ENCODE data around the gene VAC14. TPM values are rescaled to one million over a fixed set of nuclear protein-coding genes. Genes with fewer than 3 reads are reported as not detected.

Gene VAC14
- total and polyA plus RNA-seq, 2 of the 8 experiments (the other 6 are each of a cell fraction or from before 2014, with no cell fraction given), result 56.0 to 108 TPM

- TF ChIP-seq CTCF (IDR thresholded peaks at IDR 0.05; ENCODE audit: control extremely low read depth in 1 of 3, insufficient read depth in 1 of 3, low read depth in 1 of 3, low read length in 3 of 3), result no peak
- TF ChIP-seq HDAC2 (IDR thresholded peaks at IDR 0.05; ENCODE audit: borderline replicate concordance in 1 of 2, low read depth in 2 of 2, low read length in 2 of 2), result no peak
- TF ChIP-seq GABPA (IDR thresholded peaks at IDR 0.05; ENCODE audit: borderline replicate concordance, insufficient read depth, low read length), result no peak
- no peak for TF ChIP-seq ASH2L (IDR thresholded peaks at IDR 0.05; ENCODE audit: low read length)
- no peak for TF ChIP-seq TEAD4 (IDR thresholded peaks at IDR 0.05; ENCODE audit: low read depth, low read length)
- TF ChIP-seq BRCA1 (IDR thresholded peaks at IDR 0.05; ENCODE audit: low read depth, low read length), result no peak
- TF ChIP-seq KDM4A (IDR thresholded peaks at IDR 0.05; ENCODE audit: low read depth, low read length, severe bottlenecking), result no peak
- TF ChIP-seq SP2 (IDR thresholded peaks at IDR 0.05; ENCODE audit: low read length), result no peak
- TF ChIP-seq BCL11A (IDR thresholded peaks at IDR 0.05; ENCODE audit: low read depth in 2 of 2, low read length in 2 of 2), result no peak
- no peak for TF ChIP-seq KDM5A (IDR thresholded peaks at IDR 0.05; ENCODE audit: low read length)
Measured at GRCh38 chr16:70746040-70746707, 54.8 kb downstream of the VAC14 start (continued).
